KMS-11 (cell line): ENCODE data around the gene CFAP299.

ENCODE experiments used
- H2AFZ ChIP-seq: fragments of 200-600 bp; sonication (generic); 2 replicates; pipeline ENCODE4 v1.6.1; 2016; ENCODE audit warnings: antibody characterized with exemption, mixed run types, low read depth
- H3K27ac ChIP-seq: fragments of 200-600 bp; sonication (generic); 2 replicates; pipeline ENCODE4 v1.6.1; 2016; ENCODE audit warnings: mild to moderate bottlenecking, mixed run types
- H3K27me3 ChIP-seq: fragments of 200-600 bp; sonication (generic); 2 replicates; pipeline ENCODE4 v1.6.1; 2017; ENCODE audit warnings: mild to moderate bottlenecking, low read depth, mixed run types, moderate library complexity; ENCODE audit not compliant: insufficient read depth
- H3K36me3 ChIP-seq: fragments of 200-600 bp; sonication (generic); 2 replicates; pipeline ENCODE4 v1.6.1; 2017; ENCODE audit warnings: mild to moderate bottlenecking, mixed run types; ENCODE audit not compliant: insufficient read depth
- H3K4me1 ChIP-seq: fragments of 200-600 bp; sonication (generic); 2 replicates; pipeline ENCODE4 v1.6.1; 2016; ENCODE audit warnings: mild to moderate bottlenecking, low read depth, mixed run types; ENCODE audit not compliant: poor library complexity, severe bottlenecking
- H3K4me2 ChIP-seq: fragments of 200-600 bp; sonication (generic); 2 replicates; pipeline ENCODE4 v1.7.0; 2016; ENCODE audit warnings: mild to moderate bottlenecking, mixed run types
- H3K4me3 ChIP-seq: fragments of 200-600 bp; sonication (generic); IDR thresholded peaks from 2 replicates; pipeline ENCODE4 v1.6.1; 2017; ENCODE audit warnings: low read depth, low read length, mixed read lengths; ENCODE audit not compliant: insufficient read depth
- H3K79me2 ChIP-seq: fragments of 200-600 bp; sonication (generic); 2 replicates; pipeline ENCODE4 v1.6.1; 2016; ENCODE audit warnings: low read depth, mixed run types; ENCODE audit not compliant: insufficient read depth
- H3K9ac ChIP-seq: fragments of 200-600 bp; sonication (generic); 2 replicates; pipeline ENCODE4 v1.6.1; 2016; ENCODE audit warnings: mild to moderate bottlenecking, mixed run types
- H4K20me1 ChIP-seq: fragments of 200-600 bp; sonication (generic); 2 replicates; pipeline ENCODE4 v1.6.1; 2016; ENCODE audit warnings: mild to moderate bottlenecking, mixed run types; ENCODE audit not compliant: insufficient read depth
- CTCF ChIP-seq: fragments of 200-600 bp; sonication (generic); conservative IDR thresholded peaks from 2 replicates; pipeline ENCODE4 v1.6.1; 2017; ENCODE audit warnings: low read depth, mild to moderate bottlenecking, antibody characterized with exemption, low read length, moderate library complexity, mixed read lengths

Gene CFAP299

GRCh38 chr4:80913381-80913780 is 577.9 kb downstream of the CFAP299 start:
- no peak overlapping the region for H3K27ac ChIP-seq
- H3K36me3 ChIP-seq: no peaks in the 10 kb centered on the region
- TF ChIP-seq CTCF: no peak
- H3K9ac ChIP-seq: no peak overlapping the region
- H3K27me3 ChIP-seq: no peaks in the 10 kb centered on the region
- no peak overlapping the region for H2AFZ ChIP-seq
- no peak overlapping the region for H3K4me2 ChIP-seq
- H4K20me1 ChIP-seq: no peaks in the 10 kb centered on the region
- H3K4me3 ChIP-seq: no peak overlapping the region
- peaks cover 24% of the 10 kb centered on the region for H3K4me1 ChIP-seq
- no peaks in the 10 kb centered on the region for H3K79me2 ChIP-seq

GRCh38 chr4:80916770-80917169 is 581.2 kb downstream of the CFAP299 start:
- no peak for TF ChIP-seq CTCF
- Histone ChIP-seq H4K20me1 (no peaks in the 10 kb centered on the region), H2AFZ (no peak overlapping the region), H3K4me3 (no peak overlapping the region), H3K36me3 (no peaks in the 10 kb centered on the region), H3K4me1 (peaks cover 16% of the 10 kb centered on the region), H3K9ac (no peak overlapping the region), H3K79me2 (no peaks in the 10 kb centered on the region), H3K27ac (no peak overlapping the region), H3K4me2 (no peak overlapping the region), H3K27me3 (no peaks in the 10 kb centered on the region)

GRCh38 chr4:80918004-80918403 is 582.5 kb downstream of the CFAP299 start:
- H2AFZ ChIP-seq: no peak overlapping the region
- peaks cover 9% of the 10 kb centered on the region for H3K4me1 ChIP-seq
- TF ChIP-seq CTCF: no peak

GRCh38 chr4:80921441-80921840 is 585.9 kb downstream of the CFAP299 start:
- Histone ChIP-seq H3K27ac (no peak overlapping the region), H3K79me2 (no peaks in the 10 kb centered on the region), H3K27me3 (no peaks in the 10 kb centered on the region), H3K4me3 (no peak overlapping the region), H3K4me2 (no peak overlapping the region), H3K36me3 (no peaks in the 10 kb centered on the region), H4K20me1 (no peaks in the 10 kb centered on the region), H3K9ac (no peak overlapping the region), H3K4me1 (no peaks in the 10 kb centered on the region), H2AFZ (no peak overlapping the region)
- TF ChIP-seq CTCF: no peak

More at GRCh38 chr4:80918004-80918403, 582.5 kb downstream of the CFAP299 start:
- Histone ChIP-seq H3K4me3 (no peak overlapping the region), H3K4me2 (no peak overlapping the region), H3K9ac (no peak overlapping the region), H3K79me2 (no peaks in the 10 kb centered on the region), H3K27ac (no peak overlapping the region), H3K27me3 (no peaks in the 10 kb centered on the region), H4K20me1 (no peaks in the 10 kb centered on the region), H3K36me3 (no peaks in the 10 kb centered on the region)
